ENCODE measurements around the gene LRP10.
"Not testable (repeated sequence)": the region's sequence is repeated elsewhere in the genome, so short reads cannot be mapped to it uniquely, and the experiment has no call there.

Gene LRP10

GRCh38 chr14:22871224-22872032 is at the start of gene LRP10:
Gene LRP10 (plus strand): TSS chr14:22871740. CDS start chr14:22872304, 564 bp downstream.
- no peak for FAIRE-seq

GRCh38 chr14:22822016-22822570 is 49.4 kb upstream of the LRP10 start:
- no peak for FAIRE-seq

GRCh38 chr14:22822571-22823098 is 48.9 kb upstream of the LRP10 start:
- no peak for FAIRE-seq

GRCh38 chr14:22824711-22825359 is 46.7 kb upstream of the LRP10 start:
- no peak for FAIRE-seq

GRCh38 chr14:22829076-22829660 is 42.4 kb upstream of the LRP10 start:
- FAIRE-seq: not testable (repeated sequence)

- no peak for FAIRE-seq
Observed at GRCh38 chr14:22829661-22830442, 41.7 kb upstream of the LRP10 start, which contains the start of gene MRPL52. Gene MRPL52 (plus strand): TSS chr14:22829887. CDS start chr14:22829913, 26 bp downstream.

GRCh38 chr14:22830443-22831010 is 41.0 kb upstream of the LRP10 start:
- FAIRE-seq: no peak

GRCh38 chr14:22835505-22835904 is 36.0 kb upstream of the LRP10 start:
- no peak for FAIRE-seq

- FAIRE-seq: no peak
Observed at GRCh38 chr14:22836301-22837113, 35.0 kb upstream of the LRP10 start, which contains the start of gene MMP14. Gene MMP14 (plus strand): TSS chr14:22836585. CDS start chr14:22836818, 233 bp downstream.

GRCh38 chr14:22837114-22837749 is 34.3 kb upstream of the LRP10 start:
- no peak for FAIRE-seq

GRCh38 chr14:22837750-22838538 is 33.6 kb upstream of the LRP10 start:
- FAIRE-seq: no peak

GRCh38 chr14:22838631-22839041 is 32.9 kb upstream of the LRP10 start:
- FAIRE-seq: no peak

- FAIRE-seq: no peak
Observed at GRCh38 chr14:22839159-22839779, 32.3 kb upstream of the LRP10 start.

GRCh38 chr14:22841311-22841710 is 30.2 kb upstream of the LRP10 start:
- FAIRE-seq: no peak

- no peak for FAIRE-seq
Observed at GRCh38 chr14:22841769-22842168, 29.8 kb upstream of the LRP10 start.

- no peak for FAIRE-seq
Observed at GRCh38 chr14:22842211-22843122, 29.1 kb upstream of the LRP10 start.

GRCh38 chr14:22843123-22843925 is 28.2 kb upstream of the LRP10 start:
- FAIRE-seq: no peak
